Parathyroid adenoma (tissue), 2 donors: ENCODE measurements around the gene MISP.

ENCODE experiments used
- H2AFZ ChIP-seq: fragments of 300-600 bp; sonication (generic); one replicate; pipeline ENCODE4 v1.7.0; 2017; ENCODE audit warnings: antibody characterized with exemption, mild to moderate bottlenecking
- H3K27ac ChIP-seq: fragments of 300-600 bp; sonication (generic); one replicate; pipeline ENCODE4 v1.7.0; 2017
- H3K27me3 ChIP-seq: fragments of 300-600 bp; sonication (generic); one replicate; pipeline ENCODE4 v1.7.0; 2017; ENCODE audit warnings: low read length; ENCODE audit not compliant: control insufficient read depth, insufficient read depth
- H3K36me3 ChIP-seq: fragments of 300-600 bp; sonication (generic); one replicate; pipeline ENCODE4 v1.7.0; 2017; ENCODE audit warnings: low read length; ENCODE audit not compliant: control insufficient read depth, insufficient read depth
- H3K4me1 ChIP-seq: fragments of 300-600 bp; sonication (generic); one replicate; pipeline ENCODE4 v1.7.0; 2017; ENCODE audit warnings: control low read depth
- H3K4me2 ChIP-seq: fragments of 300-600 bp; sonication (generic); one replicate; pipeline ENCODE4 v1.7.0; 2017; ENCODE audit warnings: low read length
- H3K4me3 ChIP-seq: fragments of 300-600 bp; sonication (generic); one replicate; pipeline ENCODE4 v1.7.0; 2017; ENCODE audit warnings: low read depth, low read length
- H3K79me2 ChIP-seq: fragments of 300-600 bp; sonication (generic); one replicate; pipeline ENCODE4 v1.7.0; 2017; ENCODE audit warnings: control low read depth
- H3K9ac ChIP-seq: fragments of 300-600 bp; sonication (generic); one replicate; pipeline ENCODE4 v1.7.0; 2017; ENCODE audit warnings: mild to moderate bottlenecking
- H3K9me3 ChIP-seq: fragments of 300-600 bp; sonication (generic); one replicate; pipeline ENCODE4 v1.7.0; 2017; ENCODE audit warnings: low read length; ENCODE audit not compliant: control insufficient read depth
- CTCF ChIP-seq: fragments of 300-600 bp; sonication (generic); IDR thresholded peaks from one replicate; pipeline ENCODE4 v1.7.0; 2017; ENCODE audit warnings: antibody characterized with exemption, mild to moderate bottlenecking
- donor health status: primary hyperparathyroidism.

MISP gene

GRCh38 chr19:771332-771785 is 20.4 kb downstream of the MISP start:
- Histone ChIP-seq H3K36me3 (no peaks in the 10 kb centered on the region), H3K9ac (no peak overlapping the region), H3K79me2 (no peaks in the 10 kb centered on the region), H3K4me2 (no peak overlapping the region), H3K27me3 (no peaks in the 10 kb centered on the region), H3K9me3 (no peaks in the 10 kb centered on the region), H3K27ac (no peak overlapping the region), H3K4me1 (peaks cover 6% of the 10 kb centered on the region), H2AFZ (no peak overlapping the region), H3K4me3 (no peak overlapping the region)
- TF ChIP-seq CTCF, result peak; percentile 54

- Histone ChIP-seq H3K9me3 (no peaks in the 10 kb centered on the region), H3K4me2 (no peak overlapping the region), H3K4me3 (no peak overlapping the region), H3K36me3 (no peaks in the 10 kb centered on the region), H2AFZ (no peak overlapping the region), H3K27me3 (no peaks in the 10 kb centered on the region), H3K27ac (no peak overlapping the region), H3K79me2 (no peaks in the 10 kb centered on the region), H3K9ac (no peak overlapping the region), H3K4me1 (peaks cover 6% of the 10 kb centered on the region)
- TF ChIP-seq CTCF, result no peak
These were observed 21.2 kb downstream of the MISP start for GRCh38 chr19:772063-772462.

GRCh38 chr19:772730-773436 is 22.0 kb downstream of the MISP start:
- Histone ChIP-seq H3K4me3 (no peak overlapping the region), H3K4me2 (no peak overlapping the region), H3K9me3 (no peaks in the 10 kb centered on the region), H3K9ac (no peak overlapping the region), H3K27me3 (no peaks in the 10 kb centered on the region), H3K4me1 (peaks cover 6% of the 10 kb centered on the region), H2AFZ (peak overlapping the region; percentile 69), H3K79me2 (no peaks in the 10 kb centered on the region), H3K27ac (no peak overlapping the region), H3K36me3 (no peaks in the 10 kb centered on the region)
- TF ChIP-seq CTCF, result no peak

GRCh38 chr19:776549-776948 is 25.6 kb downstream of the MISP start:
- TF ChIP-seq CTCF, result no peak
- H3K4me3 ChIP-seq, result no peak overlapping the region
- H3K4me2 ChIP-seq, result no peak overlapping the region
- H3K27ac ChIP-seq, result no peak overlapping the region
- H3K27me3 ChIP-seq, result no peaks in the 10 kb centered on the region
- no peaks in the 10 kb centered on the region for H3K79me2 ChIP-seq
- H3K36me3 ChIP-seq, result no peaks in the 10 kb centered on the region
- H2AFZ ChIP-seq, result no peak overlapping the region
- no peak overlapping the region for H3K9ac ChIP-seq
- H3K4me1 ChIP-seq, result peaks cover 6% of the 10 kb centered on the region
- H3K9me3 ChIP-seq, result no peaks in the 10 kb centered on the region
